ENCODE measurements around the gene MT1B. TPM values are rescaled to one million over a fixed set of nuclear protein-coding genes. Genes with fewer than 3 reads are reported as not detected.

The MT1B gene
- total RNA-seq, 4 donors from 2014 or later, result not detected

DNA sequence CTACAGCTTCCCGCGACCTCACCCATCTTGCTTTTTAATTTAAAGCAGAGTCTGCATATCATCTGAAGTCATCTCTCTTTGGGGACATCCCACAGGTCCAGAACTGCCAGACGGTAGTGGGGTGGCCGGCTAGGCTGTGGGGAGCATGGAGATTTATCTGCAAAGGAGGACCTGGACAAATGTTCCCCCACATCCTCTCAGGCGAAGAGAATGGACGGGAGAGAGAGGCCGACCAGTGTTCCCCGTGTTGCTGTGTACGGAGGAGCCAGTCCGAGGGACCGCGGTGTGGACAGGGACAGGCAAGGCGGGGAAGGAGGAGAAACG, 19.9 kb upstream of the MT1B start:
- WGBS, 2 donors, result 26 to 32% methylated on average over 12 to 14 of the region's 14 CpGs
- Histone ChIP-seq H3K27me3 (peaks cover 4% of the 10 kb centered on the region), H3K4me1 (peaks cover 0 to 10% of the 10 kb centered on the region in 2 donors), H3K36me3 (no peaks in the 10 kb centered on the region), H3K27ac (peak overlapping the region; percentile 22 to 73 (median 58)), H3K4me3 (replicated peaks in 1 of 3) (peak overlapping the region; percentile 14 to 41 (median 21)), H3K9me3 (no peaks in the 10 kb centered on the region)
- TF ChIP-seq POLR2A (IDR thresholded peaks at IDR 0.05), result no peak
- TF ChIP-seq, protein P1, sequence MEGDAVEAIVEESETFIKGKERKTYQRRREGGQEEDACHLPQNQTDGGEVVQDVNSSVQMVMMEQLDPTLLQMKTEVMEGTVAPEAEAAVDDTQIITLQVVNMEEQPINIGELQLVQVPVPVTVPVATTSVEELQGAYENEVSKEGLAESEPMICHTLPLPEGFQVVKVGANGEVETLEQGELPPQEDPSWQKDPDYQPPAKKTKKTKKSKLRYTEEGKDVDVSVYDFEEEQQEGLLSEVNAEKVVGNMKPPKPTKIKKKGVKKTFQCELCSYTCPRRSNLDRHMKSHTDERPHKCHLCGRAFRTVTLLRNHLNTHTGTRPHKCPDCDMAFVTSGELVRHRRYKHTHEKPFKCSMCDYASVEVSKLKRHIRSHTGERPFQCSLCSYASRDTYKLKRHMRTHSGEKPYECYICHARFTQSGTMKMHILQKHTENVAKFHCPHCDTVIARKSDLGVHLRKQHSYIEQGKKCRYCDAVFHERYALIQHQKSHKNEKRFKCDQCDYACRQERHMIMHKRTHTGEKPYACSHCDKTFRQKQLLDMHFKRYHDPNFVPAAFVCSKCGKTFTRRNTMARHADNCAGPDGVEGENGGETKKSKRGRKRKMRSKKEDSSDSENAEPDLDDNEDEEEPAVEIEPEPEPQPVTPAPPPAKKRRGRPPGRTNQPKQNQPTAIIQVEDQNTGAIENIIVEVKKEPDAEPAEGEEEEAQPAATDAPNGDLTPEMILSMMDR (IDR thresholded peaks at IDR 0.05), result no peak
- intact Hi-C loops (cut with DNase I), result no loop called here
- DNase-seq, result no peak

- 0 to 4% methylated on average over 7 to 22 of the region's 61 CpGs for WGBS, 2 donors
- Histone ChIP-seq H3K27me3 (peaks cover 4% of the 10 kb centered on the region), H3K27ac (peak within 1 kb of the TSS; percentile 22 to 73 (median 58)), H3K36me3 (no peaks in the 10 kb centered on the region), H3K9me3 (no peaks in the 10 kb centered on the region), H3K4me1 (peaks cover 0 to 10% of the 10 kb centered on the region in 2 donors), H3K4me3 (replicated peaks in 1 of 3) (peak within 1 kb of the TSS; percentile 14 to 41 (median 21))
- intact Hi-C loops (cut with DNase I), result no loop called here
- TF ChIP-seq, protein P1 (IDR thresholded peaks at IDR 0.05), result no peak
- peak in 1 of 2 donors; percentile 76 for TF ChIP-seq POLR2A (IDR thresholded peaks at IDR 0.05)
- DNase-seq, result peak; percentile 72 to 74
Observed at GRCh38 chr16:56632156-56632847, 19.4 kb upstream of the MT1B start, which contains the start of gene MT1M. Gene MT1M (plus strand): TSS chr16:56632659. CDS start chr16:56632732, 73 bp downstream.

GRCh38 chr16:56632848-56633365, 18.8 kb upstream of the MT1B start:
- intact Hi-C loops (cut with DNase I), result no loop called here
- Histone ChIP-seq H3K36me3 (no peaks in the 10 kb centered on the region), H3K9me3 (no peaks in the 10 kb centered on the region), H3K4me3 (replicated peaks in 1 of 3) (peak overlapping the region; percentile 14 to 41 (median 21)), H3K4me1 (peaks cover 0 to 14% of the 10 kb centered on the region in 2 donors), H3K27me3 (peaks cover 4% of the 10 kb centered on the region), H3K27ac (peak overlapping the region; percentile 22 to 73 (median 27))
- WGBS, 2 donors, result 52 to 58% methylated on average over 6 of the region's 6 CpGs
- no peak for TF ChIP-seq POLR2A (IDR thresholded peaks at IDR 0.05)
- TF ChIP-seq, protein P1 (IDR thresholded peaks at IDR 0.05), result no peak
- no peak for DNase-seq

DNA sequence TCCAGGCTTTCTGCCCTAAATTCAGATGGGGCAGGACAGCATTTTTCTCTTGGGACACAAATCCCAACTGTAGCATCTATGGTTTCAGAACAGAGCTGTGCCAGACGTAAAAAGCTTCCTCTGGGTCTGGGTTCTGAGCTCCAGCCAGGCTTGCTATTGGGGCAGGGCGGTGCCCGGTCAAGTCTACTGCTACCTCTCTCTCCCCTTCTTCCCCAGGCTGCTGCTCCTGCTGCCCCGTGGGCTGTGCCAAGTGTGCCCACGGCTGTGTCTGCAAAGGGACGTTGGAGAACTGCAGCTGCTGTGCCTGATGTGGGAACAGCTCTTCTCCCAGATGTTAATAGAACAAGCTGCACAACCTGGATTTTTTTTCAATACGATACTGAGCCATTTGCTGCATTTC, 18.2 kb upstream of the MT1B start:
- WGBS, 2 donors, result 79 to 80% methylated on average over 7 of the region's 7 CpGs
- H3K4me3 ChIP-seq (replicated peaks in 1 of 3), result peak overlapping the region in 1 of 3 donors; percentile 41
- H3K27me3 ChIP-seq, result peaks cover 4% of the 10 kb centered on the region
- peaks cover under 1 to 18% of the 10 kb centered on the region in 2 donors for H3K4me1 ChIP-seq
- no peak for DNase-seq
- H3K27ac ChIP-seq, result no peak overlapping the region
- intact Hi-C loops (cut with DNase I), result no loop called here
- TF ChIP-seq POLR2A (IDR thresholded peaks at IDR 0.05), result no peak
- TF ChIP-seq, protein P1 (IDR thresholded peaks at IDR 0.05), result no peak
- no peaks in the 10 kb centered on the region for H3K36me3 ChIP-seq
- H3K9me3 ChIP-seq, result no peaks in the 10 kb centered on the region

Measured in thyroid gland (tissue), 4 donors.